WERI-Rb-1 (cell line): Measurements from ENCODE around the gene COL18A1.

Experiments
- DNase-seq: peaks from one replicate; pipeline ENCODE4 v3.0.0-alpha.2; 2020
- H3K27ac ChIP-seq: fragments of 250-450 bp; sonication (Bioruptor Pico); 2 replicates; pipeline ENCODE4 v1.5.1; 2020; ENCODE audit warnings: mild to moderate bottlenecking, moderate library complexity
- H3K27me3 ChIP-seq: fragments of 250-450 bp; sonication (Bioruptor Pico); 2 replicates; pipeline ENCODE4 v1.5.1; 2021; ENCODE audit warnings: mild to moderate bottlenecking, low read depth, moderate library complexity; ENCODE audit not compliant: insufficient read depth, severe bottlenecking
- H3K36me3 ChIP-seq: fragments of 250-450 bp; sonication (Bioruptor Pico); 2 replicates; pipeline ENCODE4 v1.5.1; 2020; ENCODE audit warnings: mild to moderate bottlenecking, moderate library complexity
- H3K4me3 ChIP-seq: 2 replicates; pipeline ENCODE4 v1.5.1; 2011; ENCODE audit warnings: low read depth, mild to moderate bottlenecking, control low read depth, low read length
- H3K9me3 ChIP-seq: fragments of 250-450 bp; sonication (Bioruptor Pico); 2 replicates; pipeline ENCODE4 v1.5.1; 2021; ENCODE audit warnings: mild to moderate bottlenecking, moderate library complexity; ENCODE audit not compliant: severe bottlenecking
- TF ChIP-seq, protein P1 (sequence below): IDR thresholded peaks from 2 replicates; pipeline ENCODE4 v1.5.1; 2011; ENCODE audit warnings: low read depth, mild to moderate bottlenecking, control low read depth, inconsistent platforms, low read length

Gene COL18A1

DNA sequence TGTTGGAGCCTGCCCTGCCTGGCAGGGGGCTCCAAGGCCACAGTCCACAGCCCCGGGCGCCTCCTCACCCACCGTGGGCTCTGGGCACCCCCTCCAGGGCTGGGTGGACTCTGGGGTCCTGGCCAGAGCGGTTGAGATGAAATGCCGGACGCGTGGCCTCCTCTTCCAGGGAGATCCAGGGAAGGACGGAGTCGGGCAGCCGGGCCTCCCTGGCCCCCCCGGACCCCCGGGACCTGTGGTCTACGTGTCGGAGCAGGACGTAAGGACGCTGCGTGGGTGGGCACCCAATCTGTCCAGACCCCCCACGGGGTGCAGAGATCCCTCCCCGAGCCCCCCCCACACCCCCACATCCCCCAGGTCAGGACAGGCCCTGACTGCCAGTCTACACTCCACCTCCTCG lies 86.1 kb downstream of the COL18A1 start:
- TF ChIP-seq, protein P1, sequence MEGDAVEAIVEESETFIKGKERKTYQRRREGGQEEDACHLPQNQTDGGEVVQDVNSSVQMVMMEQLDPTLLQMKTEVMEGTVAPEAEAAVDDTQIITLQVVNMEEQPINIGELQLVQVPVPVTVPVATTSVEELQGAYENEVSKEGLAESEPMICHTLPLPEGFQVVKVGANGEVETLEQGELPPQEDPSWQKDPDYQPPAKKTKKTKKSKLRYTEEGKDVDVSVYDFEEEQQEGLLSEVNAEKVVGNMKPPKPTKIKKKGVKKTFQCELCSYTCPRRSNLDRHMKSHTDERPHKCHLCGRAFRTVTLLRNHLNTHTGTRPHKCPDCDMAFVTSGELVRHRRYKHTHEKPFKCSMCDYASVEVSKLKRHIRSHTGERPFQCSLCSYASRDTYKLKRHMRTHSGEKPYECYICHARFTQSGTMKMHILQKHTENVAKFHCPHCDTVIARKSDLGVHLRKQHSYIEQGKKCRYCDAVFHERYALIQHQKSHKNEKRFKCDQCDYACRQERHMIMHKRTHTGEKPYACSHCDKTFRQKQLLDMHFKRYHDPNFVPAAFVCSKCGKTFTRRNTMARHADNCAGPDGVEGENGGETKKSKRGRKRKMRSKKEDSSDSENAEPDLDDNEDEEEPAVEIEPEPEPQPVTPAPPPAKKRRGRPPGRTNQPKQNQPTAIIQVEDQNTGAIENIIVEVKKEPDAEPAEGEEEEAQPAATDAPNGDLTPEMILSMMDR: no peak
- H3K36me3 ChIP-seq: no peaks in the 10 kb centered on the region
- no peaks in the 10 kb centered on the region for H3K27me3 ChIP-seq
- no peaks in the 10 kb centered on the region for H3K9me3 ChIP-seq
- DNase-seq: no peak
- no peak overlapping the region for H3K4me3 ChIP-seq
- no peak overlapping the region for H3K27ac ChIP-seq

DNA sequence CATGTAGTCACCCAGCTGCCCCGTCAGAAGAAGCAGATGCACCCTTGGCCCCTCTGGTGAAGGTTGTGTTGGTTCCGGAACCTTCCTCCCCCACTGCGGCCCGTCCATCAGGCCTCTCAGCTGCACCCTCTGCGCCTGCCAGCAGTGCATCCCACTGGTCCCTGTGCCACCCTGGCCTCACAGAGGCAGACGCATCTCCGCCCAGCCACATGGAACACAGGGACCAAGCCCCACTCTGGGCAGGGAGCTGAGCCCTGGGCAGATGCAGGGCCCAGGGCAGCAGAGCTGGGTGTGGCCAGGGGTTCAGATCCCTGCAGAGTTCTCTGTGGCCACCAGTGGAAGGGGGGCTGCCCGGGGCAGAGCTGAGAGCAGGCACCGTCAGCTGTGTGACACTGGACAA lies 86.7 kb downstream of the COL18A1 start:
- no peaks in the 10 kb centered on the region for H3K27me3 ChIP-seq
- no peak overlapping the region for H3K4me3 ChIP-seq
- no peaks in the 10 kb centered on the region for H3K36me3 ChIP-seq
- no peak for DNase-seq
- H3K27ac ChIP-seq: no peak overlapping the region; the same call in 1 of the 2 replicates
- no peaks in the 10 kb centered on the region for H3K9me3 ChIP-seq
- TF ChIP-seq, protein P1: no peak

DNA sequence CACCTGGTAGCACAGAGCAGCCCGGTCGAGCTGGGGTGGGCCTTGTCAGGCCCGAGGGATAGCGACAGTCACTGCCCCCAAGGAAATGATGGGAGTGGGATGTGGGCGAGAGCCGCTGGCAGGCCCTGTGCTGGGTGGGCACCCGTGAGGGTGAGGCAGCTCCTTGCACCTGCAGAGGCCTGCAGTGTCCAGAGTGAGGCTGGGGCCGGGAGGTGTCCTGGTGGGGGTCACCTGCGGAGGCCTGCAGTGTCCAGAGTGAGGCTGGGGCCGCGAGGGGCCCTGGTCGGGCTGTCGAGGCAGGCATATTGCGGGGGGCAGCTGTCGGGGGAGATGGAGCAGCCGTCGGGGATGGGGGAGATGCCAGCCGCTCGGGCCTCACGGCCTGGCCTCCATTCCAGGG lies 87.8 kb downstream of the COL18A1 start:
- TF ChIP-seq, protein P1: no peak
- H3K27ac ChIP-seq: no peak overlapping the region
- no peak overlapping the region for H3K4me3 ChIP-seq
- no peaks in the 10 kb centered on the region for H3K9me3 ChIP-seq
- no peaks in the 10 kb centered on the region for H3K27me3 ChIP-seq
- no peaks in the 10 kb centered on the region; the same call in 1 of the 2 replicates for H3K36me3 ChIP-seq
- DNase-seq: no peak

DNA sequence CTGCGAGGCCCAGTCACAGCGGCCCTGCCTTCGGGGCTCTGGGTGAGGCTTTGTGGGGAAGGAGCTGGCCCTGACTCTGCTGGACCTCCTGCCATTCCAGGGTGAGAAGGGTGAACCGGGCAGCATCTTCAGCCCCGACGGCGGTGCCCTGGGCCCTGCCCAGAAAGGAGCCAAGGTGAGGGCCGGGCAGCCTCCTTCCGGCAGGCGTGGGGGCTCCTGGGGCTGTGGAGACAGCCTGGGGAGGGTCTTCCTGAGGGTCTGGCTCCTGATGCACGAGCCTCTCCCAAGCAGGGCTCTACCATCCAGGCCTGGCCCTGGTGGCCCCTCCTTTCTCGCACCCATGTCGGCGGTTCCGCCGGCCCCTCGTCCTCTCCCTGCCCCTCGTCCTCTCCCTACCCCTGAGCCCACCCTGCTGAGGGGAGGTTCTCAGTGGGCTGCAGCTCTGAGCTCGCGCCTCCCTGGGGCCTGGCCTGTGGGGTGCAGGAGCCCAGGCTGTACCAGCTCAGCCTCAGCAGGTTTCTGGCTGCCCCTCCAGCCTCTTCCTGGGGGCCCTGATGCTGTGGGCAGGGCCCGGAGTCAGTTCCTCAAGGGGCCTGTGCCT lies 88.5 kb downstream of the COL18A1 start:
- H3K36me3 ChIP-seq: no peaks in the 10 kb centered on the region; the same call in 1 of the 2 replicates
- H3K4me3 ChIP-seq: no peak overlapping the region
- H3K27me3 ChIP-seq: no peaks in the 10 kb centered on the region
- H3K9me3 ChIP-seq: no peaks in the 10 kb centered on the region
- no peak overlapping the region for H3K27ac ChIP-seq
- DNase-seq: no peak
- TF ChIP-seq, protein P1: no peak

DNA sequence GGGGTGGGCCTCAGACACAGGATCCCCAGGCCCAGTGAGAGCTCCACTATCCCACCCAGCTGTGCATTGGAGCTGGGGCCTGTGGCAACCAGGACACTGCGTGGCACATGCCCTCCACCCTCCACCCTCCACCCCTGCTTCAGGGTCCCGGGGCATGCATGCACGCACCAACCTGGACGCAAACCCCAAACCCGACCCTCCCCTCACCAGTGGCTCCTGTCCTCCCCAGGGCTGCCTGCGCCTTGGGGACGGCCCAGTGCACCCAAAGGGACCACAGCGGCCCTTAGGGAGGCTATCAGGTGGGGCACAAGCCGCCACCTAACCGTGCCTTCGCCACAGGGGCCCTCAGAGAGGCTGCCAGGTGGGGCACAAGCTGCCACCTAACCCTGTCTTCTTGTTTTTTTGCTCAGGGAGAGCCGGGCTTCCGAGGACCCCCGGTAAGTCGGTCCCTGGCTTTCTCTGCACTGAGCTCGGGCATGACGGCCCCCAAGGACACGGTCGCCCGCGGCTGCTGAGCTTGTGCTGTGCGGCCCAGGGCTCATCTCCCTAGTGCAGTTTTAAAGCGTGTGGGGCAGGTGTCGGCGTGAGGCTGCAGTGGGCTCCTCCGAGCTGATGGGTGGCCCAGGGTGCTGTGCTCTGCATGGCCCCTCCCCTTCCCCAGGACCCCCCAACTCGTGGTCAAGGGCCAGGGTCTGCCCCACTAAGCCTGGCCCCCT lies 89.3 kb downstream of the COL18A1 start:
- Histone ChIP-seq H3K36me3 (no peaks in the 10 kb centered on the region; the same call in 1 of the 2 replicates), H3K27ac (no peak overlapping the region), H3K9me3 (no peaks in the 10 kb centered on the region), H3K27me3 (no peaks in the 10 kb centered on the region), H3K4me3 (no peak overlapping the region)
- DNase-seq: no peak
- TF ChIP-seq, protein P1: no peak
